Ecto neural progenitor cell (in vitro differentiated cells): ENCODE data around the gene SFT2D3.

Source experiments
- DNase-seq: peaks from one replicate; pipeline ENCODE4 v3.0.0-alpha.2; 2018; ENCODE audit warnings: low spot score

Gene SFT2D3

DNA sequence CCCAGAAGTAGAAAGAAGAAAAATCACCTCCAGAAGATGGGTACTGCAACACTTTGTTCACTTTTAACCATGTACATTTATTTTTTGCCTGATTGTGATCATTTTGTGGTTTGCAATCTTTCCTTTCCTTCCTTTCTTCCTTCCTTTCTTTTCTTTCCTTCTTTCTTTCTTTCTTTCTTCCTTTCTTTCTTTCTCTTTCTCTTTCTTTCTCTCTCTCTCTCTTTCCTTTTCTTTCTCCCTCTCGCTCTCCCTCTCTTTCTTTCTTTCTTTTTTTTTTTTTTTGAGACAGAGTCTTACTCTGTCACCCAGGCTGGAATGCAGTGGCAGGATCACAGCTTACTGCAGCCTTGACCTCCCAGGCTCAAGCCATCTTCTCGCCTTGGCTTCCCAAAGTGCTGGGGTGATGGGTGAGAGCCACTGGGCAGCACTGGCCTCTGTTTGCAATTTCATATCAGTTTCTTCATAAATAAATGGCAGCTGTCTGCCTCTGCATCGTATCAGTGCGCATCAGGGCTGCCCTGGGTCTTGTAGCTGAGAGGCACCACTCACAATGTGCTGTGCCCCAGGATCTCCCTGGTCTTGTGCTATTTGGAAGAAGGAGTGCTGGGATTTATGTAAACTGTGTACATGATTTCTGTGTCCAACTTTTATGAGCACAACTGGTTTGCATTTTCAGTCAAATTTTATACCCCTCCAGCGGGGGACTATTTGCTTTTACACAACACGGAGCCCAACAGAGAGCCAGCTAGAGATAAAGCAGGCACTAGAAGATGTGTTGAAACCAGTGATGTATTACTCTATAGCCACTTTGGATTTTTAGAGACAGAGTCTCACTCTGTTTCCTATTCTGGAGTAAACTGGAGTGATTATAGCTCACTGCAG, 19.1 kb upstream of the SFT2D3 start:
- no peak for DNase-seq

- DNase-seq, result no peak
Measured at GRCh38 chr2:127683056-127683455, 18.2 kb upstream of the SFT2D3 start.

DNA sequence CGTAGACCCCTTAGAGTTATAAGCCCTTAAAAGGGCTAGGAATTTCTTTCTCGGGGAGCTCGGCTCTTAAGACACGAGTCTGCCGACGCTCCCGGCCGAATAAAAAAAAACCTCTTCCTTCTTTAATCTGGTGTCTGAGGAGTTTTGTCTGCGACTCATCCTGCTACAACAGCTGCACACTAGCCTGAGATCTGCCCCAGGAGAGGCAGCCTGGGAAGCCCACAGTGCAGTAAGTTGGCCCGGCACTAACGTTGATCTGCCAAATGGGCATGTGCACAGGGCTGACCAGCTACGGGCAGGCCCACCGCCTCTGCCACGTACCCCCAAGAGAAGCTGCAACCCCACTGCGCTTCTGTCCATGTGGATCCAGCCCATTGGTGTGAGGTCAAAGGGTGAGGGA, 17.5 kb upstream of the SFT2D3 start:
- no peak for DNase-seq

DNA sequence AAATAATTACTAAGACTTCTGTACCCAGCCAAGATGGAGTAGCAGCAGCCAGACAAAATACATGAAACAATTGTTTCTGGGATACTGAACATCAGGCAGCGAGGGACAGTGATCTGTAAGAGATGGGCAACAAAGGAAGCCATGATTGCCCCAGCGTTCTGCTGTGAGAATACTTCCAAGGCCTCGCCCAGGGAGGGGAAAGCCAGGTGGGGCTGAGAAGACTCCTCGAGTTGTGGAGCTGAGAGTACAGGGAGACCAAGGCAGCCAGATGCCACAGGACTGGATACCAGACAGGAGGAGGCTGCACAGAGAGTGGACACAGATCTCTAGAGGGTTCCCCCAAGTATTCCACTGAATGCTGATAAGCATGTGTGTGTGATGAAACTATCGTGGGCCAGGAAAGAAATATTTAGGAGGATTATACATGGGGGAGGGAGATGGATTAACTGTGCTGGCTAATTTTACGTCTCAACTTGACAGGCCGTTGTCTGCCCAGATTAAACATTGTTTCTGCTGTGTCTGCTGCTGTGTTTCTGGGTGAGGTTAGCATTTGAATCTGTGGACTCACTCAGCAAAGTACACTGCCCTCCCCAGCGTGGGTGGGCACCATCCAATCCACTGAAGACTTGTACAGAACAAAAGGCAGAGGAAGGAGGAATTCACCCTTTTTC, 15.8 kb upstream of the SFT2D3 start:
- DNase-seq, result no peak

- no peak for DNase-seq
Measured at GRCh38 chr2:127688405-127688804, 12.9 kb upstream of the SFT2D3 start.

DNA sequence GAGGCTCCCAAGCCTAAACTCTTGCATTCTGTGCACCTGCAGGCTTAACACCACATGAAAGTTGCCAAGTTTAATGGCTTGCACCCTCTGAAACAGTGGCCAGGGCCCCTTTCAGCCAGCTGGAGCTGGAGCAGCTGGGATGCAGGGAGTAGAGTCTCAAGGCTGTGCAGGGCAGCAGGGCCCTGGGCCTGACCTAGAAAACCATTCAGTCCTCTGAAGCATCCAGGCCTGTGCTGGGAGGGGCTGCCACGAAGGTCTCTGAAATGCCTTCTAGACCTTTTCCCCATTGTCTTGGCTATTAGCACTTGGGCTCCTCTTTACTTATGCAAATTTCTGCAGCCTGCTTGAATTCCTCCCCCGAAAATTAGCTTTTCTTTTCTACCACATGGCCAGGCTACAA, 10.6 kb upstream of the SFT2D3 start:
- no peak for DNase-seq

GRCh38 chr2:127694986-127695385, 6.3 kb upstream of the SFT2D3 start:
- DNase-seq, result no peak

GRCh38 chr2:127695491-127696472, 5.5 kb upstream of the SFT2D3 start:
- peak; percentile 77 for DNase-seq

GRCh38 chr2:127697482-127698180, 3.7 kb upstream of the SFT2D3 start:
- no peak for DNase-seq

- no peak for DNase-seq
Measured at GRCh38 chr2:127698553-127699355, 2.5 kb upstream of the SFT2D3 start.

DNA sequence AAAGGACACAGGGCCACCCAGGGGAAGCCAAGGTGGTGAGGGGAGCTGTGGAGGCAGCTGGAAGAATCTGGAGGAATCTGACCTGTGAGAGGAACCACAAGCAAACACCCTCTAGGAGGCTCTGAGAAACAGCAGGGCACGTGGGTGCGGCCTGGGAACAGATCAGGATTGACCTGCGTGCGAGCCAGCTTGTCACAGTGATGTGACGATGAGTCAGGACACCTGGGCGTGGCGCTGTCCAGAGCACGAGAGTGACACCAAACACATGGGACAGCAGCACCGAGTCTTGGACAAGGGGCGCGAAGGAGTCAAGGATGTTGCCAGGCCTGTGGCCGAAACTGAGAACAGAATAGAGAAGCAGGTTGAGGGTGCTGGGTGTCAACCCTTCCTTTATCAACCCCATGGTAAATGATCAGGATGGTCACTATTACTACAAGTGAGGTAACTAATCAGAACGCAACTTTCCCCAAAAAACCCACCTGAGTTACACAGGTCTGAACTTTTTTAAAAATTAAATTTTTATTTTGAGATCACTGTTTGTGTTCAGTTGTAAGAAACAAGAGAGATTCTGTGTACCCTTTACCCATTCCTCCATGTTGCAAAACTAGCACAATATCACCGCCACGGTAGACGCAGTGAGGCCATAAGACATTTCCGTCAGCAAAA, 637 bp upstream of the SFT2D3 start:
- DNase-seq, result peak; percentile 77

DNA sequence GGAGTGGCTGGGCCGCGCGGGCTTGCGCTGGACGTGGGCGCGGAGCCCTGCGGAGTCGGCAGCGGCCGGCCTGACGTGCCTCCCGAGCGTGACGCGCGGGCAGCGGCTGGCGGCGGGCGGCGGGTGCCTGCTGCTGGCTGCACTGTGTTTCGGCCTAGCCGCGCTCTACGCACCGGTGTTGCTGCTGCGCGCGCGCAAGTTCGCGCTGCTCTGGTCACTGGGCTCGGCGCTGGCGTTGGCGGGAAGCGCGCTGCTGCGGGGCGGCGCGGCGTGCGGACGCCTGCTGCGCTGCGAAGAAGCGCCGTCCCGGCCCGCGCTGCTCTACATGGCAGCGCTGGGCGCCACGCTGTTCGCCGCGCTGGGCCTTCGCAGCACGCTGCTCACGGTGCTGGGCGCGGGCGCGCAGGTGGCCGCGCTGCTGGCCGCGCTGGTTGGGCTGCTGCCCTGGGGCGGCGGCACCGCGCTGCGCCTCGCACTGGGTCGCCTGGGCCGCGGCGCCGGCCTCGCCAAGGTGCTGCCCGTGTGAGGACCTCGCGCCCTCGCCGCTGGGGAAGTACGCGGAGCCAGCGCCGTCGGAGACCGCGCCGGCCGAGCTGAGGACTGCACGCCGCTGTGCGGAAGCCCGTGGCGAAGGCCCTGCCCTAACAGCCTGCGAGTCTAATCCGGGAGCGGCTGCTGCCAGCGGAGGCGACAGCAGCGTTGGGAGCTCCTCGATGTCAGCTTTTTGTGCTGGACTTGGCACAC, 526 bp downstream of the SFT2D3 start:
- peak; percentile 84 for DNase-seq

- DNase-seq, result no peak
Measured at GRCh38 chr2:127702395-127703009, 1.2 kb downstream of the SFT2D3 start.

GRCh38 chr2:127703282-127703681, 2.0 kb downstream of the SFT2D3 start:
- no peak for DNase-seq

DNA sequence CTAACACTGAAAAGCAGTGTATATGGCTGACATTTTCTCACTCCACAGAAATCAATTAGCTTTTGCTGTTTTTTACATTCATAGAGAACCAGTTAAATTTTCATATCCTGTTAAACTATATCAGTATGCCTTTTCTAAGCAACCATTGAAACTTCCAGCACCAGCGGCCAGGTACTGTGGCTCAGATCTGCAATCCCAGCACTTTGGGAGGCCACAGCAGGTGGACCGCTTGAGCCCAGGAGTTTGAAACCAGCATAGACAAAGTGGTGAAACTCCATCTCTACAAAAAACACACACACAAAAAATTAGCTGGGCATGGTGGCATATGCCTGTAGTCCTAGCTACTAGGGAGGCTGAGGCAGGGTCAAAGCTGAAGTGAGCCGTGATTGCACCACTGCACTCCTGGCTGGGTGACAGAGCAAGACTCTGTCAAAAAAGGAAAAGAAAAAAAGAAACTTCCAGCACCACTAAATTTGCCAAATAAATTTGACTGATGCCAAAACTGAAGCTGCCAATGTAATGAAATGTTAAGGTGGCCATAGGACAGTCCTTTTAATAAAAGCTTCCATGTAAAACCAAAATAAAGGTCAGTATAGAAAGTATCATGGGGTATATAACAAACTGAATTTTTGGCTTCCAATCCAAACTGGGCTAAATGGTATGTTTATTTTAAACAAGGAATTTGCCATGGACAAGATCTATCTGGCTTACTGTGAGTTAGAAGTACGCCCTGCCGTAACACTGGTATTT, 3.5 kb downstream of the SFT2D3 start:
- DNase-seq, result no peak

DNA sequence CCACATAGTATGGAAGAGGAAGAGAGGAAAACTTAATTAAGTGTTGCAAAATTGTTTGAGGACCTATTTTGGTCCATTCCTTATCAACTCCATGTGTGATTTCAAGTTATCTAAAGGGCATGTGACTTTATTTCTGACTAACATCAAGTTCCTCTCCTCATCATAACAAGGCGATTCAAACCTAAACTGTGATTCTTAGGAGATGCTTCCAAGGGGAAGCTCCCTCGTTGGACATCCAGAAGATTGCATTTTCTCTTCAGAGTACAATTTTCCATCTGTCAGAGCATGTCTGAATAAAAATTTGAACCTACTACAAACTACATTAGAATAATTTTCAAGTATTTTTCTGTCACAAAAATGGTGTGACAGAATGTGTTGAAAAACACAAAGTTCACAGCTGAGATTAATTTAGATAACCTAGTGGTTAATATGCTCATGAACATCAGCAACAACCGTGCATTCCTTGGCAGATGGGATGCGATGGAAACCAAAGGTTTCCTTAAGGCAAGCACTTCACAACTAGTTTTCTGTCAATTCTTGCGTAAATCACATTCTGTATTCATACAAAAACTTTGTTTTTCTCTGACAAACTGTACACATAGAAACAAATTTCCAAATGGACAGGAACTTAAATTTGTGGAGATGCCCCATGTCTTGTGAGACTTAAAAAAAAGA, 4.2 kb downstream of the SFT2D3 start:
- DNase-seq, result no peak

DNA sequence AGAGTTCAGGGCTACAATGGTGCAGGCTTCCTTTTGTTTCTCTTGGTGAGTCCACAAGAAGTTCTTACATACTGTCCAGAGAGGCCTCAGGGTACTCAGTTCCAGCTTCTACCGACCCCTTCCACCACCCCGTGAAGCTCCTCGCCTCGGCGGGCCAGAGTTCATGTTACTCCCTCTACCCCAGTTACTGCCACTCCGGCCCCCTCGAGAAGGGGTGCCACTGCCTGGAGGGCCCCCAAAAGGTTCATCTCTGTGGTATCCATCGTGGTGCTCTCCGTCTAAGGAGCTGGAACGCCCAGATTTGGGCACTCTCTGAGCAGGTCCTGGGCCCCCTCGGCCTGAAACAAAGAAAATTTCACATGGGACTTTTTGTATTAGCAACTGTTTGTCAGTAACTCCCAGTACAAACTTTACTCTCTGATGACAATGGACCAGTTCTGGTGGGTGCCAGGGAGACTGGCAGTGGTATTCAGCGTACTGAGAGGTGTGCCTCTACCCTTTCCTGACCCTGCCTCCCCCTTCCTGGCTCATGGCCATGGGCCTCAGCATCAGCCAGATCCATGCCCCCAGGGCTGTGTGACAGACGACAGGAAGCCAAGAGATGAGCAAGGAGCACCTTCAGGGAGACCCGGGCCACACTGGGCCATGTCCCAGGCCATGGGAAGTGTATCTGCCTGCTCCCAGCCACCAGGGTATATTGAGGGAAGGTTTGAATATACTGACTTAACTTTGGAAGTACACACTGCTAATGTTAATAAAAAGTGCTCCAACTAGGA, 5.1 kb downstream of the SFT2D3 start:
- DNase-seq, result no peak
